T-helper 2 cell treated with Interferon-gamma antibody and Interleukin-4, amounts not matched to agents 5 μg/mL and 100 μg/mL, for 36 hours (primary cell): Measurements from ENCODE around the gene NBPF9.
"Not testable (repeated sequence)": the region's sequence is repeated elsewhere in the genome, so short reads cannot be mapped to it uniquely, and the experiment has no call there.

Source experiments
- DNase-seq: peaks from one replicate; pipeline ENCODE4 v3.0.0; 2021; ENCODE audit warnings: low spot score
- H3K27ac Mint-ChIP-seq: one replicate; pipeline ENCODE4 v1.8.0; 2021; ENCODE audit warnings: mild to moderate bottlenecking, mixed read lengths
- H3K27me3 Mint-ChIP-seq: one replicate; pipeline ENCODE4 v1.8.0; 2021; ENCODE audit warnings: low read depth, mixed read lengths
- H3K36me3 Mint-ChIP-seq: one replicate; pipeline ENCODE4 v1.8.0; 2021; ENCODE audit warnings: low read depth, mixed read lengths
- H3K4me1 Mint-ChIP-seq: one replicate; pipeline ENCODE4 v1.8.0; 2021; ENCODE audit warnings: low read depth, mixed read lengths
- H3K4me3 Mint-ChIP-seq: one replicate; pipeline ENCODE4 v1.8.0; 2022; ENCODE audit warnings: mild to moderate bottlenecking, moderate library complexity, mixed read lengths
- H3K9me3 Mint-ChIP-seq: one replicate; pipeline ENCODE4 v1.8.0; 2021; ENCODE audit warnings: mixed read lengths

The NBPF9 gene

GRCh38 chr1:149075505-149076127 is 27.7 kb downstream of the NBPF9 start:
- not testable (repeated sequence) for H3K4me3 Mint-ChIP-seq, H3K9me3 Mint-ChIP-seq, H3K27me3 Mint-ChIP-seq, H3K36me3 Mint-ChIP-seq, DNase-seq, H3K4me1 Mint-ChIP-seq, H3K27ac Mint-ChIP-seq

- DNase-seq, result not testable (repeated sequence)
Observed at GRCh38 chr1:149064611-149065010, 38.7 kb downstream of the NBPF9 start.

DNA sequence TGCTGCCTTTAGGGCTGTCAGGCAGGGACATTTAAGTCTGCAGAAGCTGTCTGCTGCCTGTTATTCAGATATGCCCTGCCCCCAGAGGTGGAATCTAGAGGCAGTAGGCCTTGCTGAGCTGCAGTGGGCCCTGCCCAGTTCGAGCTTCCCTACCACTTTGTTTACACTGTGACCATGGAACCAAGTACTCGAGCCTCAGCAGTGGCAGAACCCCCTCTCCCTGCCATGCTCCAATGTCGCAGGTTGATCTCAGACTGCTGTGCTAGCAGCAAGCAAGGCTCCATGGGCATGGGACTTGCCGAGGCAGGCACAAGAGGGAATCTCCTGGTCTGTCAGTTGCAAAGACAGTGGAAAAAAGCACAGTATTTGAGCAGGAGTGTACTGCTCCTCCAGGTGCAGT is 60.3 kb downstream of the NBPF9 start:
- H3K27ac Mint-ChIP-seq, H3K4me3 Mint-ChIP-seq, DNase-seq, H3K36me3 Mint-ChIP-seq, H3K27me3 Mint-ChIP-seq, H3K4me1 Mint-ChIP-seq, H3K9me3 Mint-ChIP-seq: not testable (repeated sequence)

More at GRCh38 chr1:149064611-149065010, 38.7 kb downstream of the NBPF9 start:
- H3K36me3 Mint-ChIP-seq, H3K27ac Mint-ChIP-seq, H3K4me1 Mint-ChIP-seq, H3K27me3 Mint-ChIP-seq, H3K9me3 Mint-ChIP-seq, H3K4me3 Mint-ChIP-seq: not testable (repeated sequence)

DNA sequence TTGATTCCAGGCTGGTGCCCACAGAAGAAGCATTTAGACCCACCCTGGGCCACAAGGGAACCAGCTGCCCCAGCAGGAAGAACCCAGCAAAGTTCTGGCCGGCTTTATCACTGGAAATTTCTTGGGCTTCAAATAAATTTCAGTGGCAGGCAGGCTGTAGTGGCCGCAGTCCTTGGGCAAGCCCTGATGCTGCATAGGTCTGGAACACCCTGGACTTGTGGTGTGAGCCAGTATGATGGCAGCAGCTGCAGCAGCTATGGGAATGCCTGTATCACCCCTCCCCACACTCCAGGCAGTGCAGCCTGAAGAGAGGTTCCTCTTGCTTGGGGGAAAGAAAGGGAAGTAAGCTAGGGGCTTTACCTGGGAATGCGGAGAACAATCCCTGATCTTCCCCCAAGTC is 69.4 kb downstream of the NBPF9 start:
- H3K4me1 Mint-ChIP-seq, H3K27ac Mint-ChIP-seq, H3K4me3 Mint-ChIP-seq, H3K9me3 Mint-ChIP-seq, DNase-seq, H3K36me3 Mint-ChIP-seq: not testable (repeated sequence)
- H3K27me3 Mint-ChIP-seq, result peaks cover 10% of the 10 kb centered on the region

- H3K27ac Mint-ChIP-seq, H3K27me3 Mint-ChIP-seq, H3K4me1 Mint-ChIP-seq, H3K9me3 Mint-ChIP-seq, H3K36me3 Mint-ChIP-seq, DNase-seq, H3K4me3 Mint-ChIP-seq: not testable (repeated sequence)
Observed at GRCh38 chr1:149024327-149024726, 79.0 kb downstream of the NBPF9 start.

- H3K4me3 Mint-ChIP-seq, H3K27me3 Mint-ChIP-seq, H3K27ac Mint-ChIP-seq, DNase-seq, H3K4me1 Mint-ChIP-seq, H3K9me3 Mint-ChIP-seq, H3K36me3 Mint-ChIP-seq: not testable (repeated sequence)
Observed at GRCh38 chr1:149018577-149018976, 84.8 kb downstream of the NBPF9 start.

DNA sequence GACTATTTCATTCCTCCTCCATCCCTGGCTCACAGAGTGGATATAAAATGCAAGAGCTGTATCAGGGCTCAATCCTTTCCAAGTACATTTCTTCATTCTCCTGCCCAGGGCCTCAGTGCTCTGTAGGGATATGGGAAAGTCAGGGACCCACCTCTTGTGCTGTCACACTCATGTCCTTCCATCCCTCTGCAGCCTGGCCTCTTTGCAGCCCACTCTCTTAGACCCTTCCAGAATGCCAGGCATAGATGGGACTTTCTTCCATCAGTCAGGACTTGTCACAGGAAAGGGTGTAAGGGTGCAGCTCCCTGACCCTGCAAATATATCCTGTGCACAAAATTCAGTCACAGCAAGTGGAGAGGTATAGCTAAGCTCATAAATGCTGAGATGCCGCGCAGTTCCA is 86.7 kb downstream of the NBPF9 start:
- not testable (repeated sequence) for H3K36me3 Mint-ChIP-seq, H3K9me3 Mint-ChIP-seq, H3K4me3 Mint-ChIP-seq, H3K4me1 Mint-ChIP-seq, H3K27me3 Mint-ChIP-seq, DNase-seq, H3K27ac Mint-ChIP-seq

DNA sequence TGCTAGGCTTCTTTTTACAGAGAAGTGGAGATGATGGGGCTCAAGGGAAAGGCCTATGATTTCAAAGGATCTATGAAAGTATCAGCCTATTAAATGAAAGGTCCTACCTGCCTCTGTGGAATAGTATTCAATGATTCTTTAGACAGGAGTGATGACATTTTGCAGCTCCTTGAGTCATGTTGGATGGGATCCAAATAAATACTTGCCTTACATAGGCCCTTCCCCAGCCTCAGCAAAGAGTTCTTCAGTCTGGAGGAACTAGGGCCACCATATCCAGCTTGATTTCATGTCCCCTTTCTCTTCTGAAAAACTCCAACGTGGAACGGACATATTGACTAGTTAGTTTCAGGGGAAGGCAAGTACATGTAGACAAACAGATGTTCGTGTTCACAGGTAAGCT is 87.8 kb downstream of the NBPF9 start:
- not testable (repeated sequence) for H3K4me1 Mint-ChIP-seq, H3K4me3 Mint-ChIP-seq, DNase-seq, H3K36me3 Mint-ChIP-seq, H3K9me3 Mint-ChIP-seq, H3K27ac Mint-ChIP-seq, H3K27me3 Mint-ChIP-seq

DNA sequence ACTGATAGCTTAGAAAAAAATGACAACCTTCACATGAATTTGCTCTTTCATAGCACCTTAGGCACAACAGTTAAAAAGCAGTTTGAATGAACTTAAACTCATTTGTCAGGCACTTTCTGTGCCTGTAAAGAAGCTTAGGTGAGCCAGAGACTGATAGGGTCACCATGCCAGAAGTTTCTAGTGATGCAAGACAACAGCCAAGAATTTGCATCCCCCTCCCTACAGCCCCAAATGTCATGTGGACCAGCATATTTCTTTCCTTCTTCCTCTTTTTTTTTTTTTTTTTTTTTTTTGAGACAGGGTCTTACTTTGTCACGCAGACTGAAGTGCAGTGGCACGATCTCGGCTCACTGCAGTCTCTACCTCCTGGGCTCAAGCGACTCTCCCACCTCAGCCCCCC is 89.8 kb downstream of the NBPF9 start:
- H3K4me1 Mint-ChIP-seq, DNase-seq, H3K27me3 Mint-ChIP-seq, H3K4me3 Mint-ChIP-seq, H3K36me3 Mint-ChIP-seq, H3K9me3 Mint-ChIP-seq, H3K27ac Mint-ChIP-seq: not testable (repeated sequence)

- not testable (repeated sequence) for H3K4me3 Mint-ChIP-seq, H3K36me3 Mint-ChIP-seq, H3K27ac Mint-ChIP-seq, H3K4me1 Mint-ChIP-seq, H3K9me3 Mint-ChIP-seq, H3K27me3 Mint-ChIP-seq, DNase-seq
Observed at GRCh38 chr1:149012599-149012998, 90.8 kb downstream of the NBPF9 start.

DNA sequence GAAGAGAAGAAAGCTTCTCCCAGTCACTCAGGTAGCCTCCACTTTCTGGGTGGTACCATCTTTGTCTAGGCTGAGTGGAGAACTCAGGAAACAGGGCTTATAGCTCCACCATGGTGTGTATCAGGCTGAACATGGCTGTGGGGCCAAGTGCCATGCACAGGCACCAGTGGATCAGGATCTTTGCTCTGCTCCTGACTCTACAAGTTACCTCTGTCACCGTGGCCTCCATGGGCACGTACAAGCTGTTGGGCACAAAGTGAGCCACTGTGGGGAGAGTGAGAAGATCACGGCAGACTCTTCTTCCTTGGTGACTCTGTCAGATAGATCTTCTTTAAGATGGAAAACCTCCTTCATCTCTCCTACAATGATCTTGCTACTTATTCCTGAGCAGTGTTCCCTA is 93.6 kb downstream of the NBPF9 start:
- DNase-seq, H3K9me3 Mint-ChIP-seq, H3K36me3 Mint-ChIP-seq, H3K27me3 Mint-ChIP-seq, H3K4me1 Mint-ChIP-seq, H3K27ac Mint-ChIP-seq, H3K4me3 Mint-ChIP-seq: not testable (repeated sequence)

- H3K9me3 Mint-ChIP-seq, DNase-seq, H3K4me1 Mint-ChIP-seq, H3K36me3 Mint-ChIP-seq, H3K4me3 Mint-ChIP-seq, H3K27me3 Mint-ChIP-seq, H3K27ac Mint-ChIP-seq: not testable (repeated sequence)
Observed at GRCh38 chr1:149008769-149009168, 94.6 kb downstream of the NBPF9 start.

GRCh38 chr1:149008326-149008725 is 95.0 kb downstream of the NBPF9 start:
- not testable (repeated sequence) for H3K36me3 Mint-ChIP-seq, H3K4me1 Mint-ChIP-seq, H3K9me3 Mint-ChIP-seq, DNase-seq, H3K4me3 Mint-ChIP-seq, H3K27me3 Mint-ChIP-seq, H3K27ac Mint-ChIP-seq
